IMR-90 (cell line): Measurements from ENCODE around the gene PIGN. TPM values are rescaled to one million over a fixed set of nuclear protein-coding genes. Genes with fewer than 3 reads are reported as not detected.

ENCODE experiments used
- ATAC-seq: fragments of 200-7000 bp; cut with Tn5 transposase; 2 replicates; pipeline ENCODE4 v1.9.1; 2020; ENCODE audit warnings: low read depth, mild to moderate bottlenecking, moderate library complexity
- BruUV-seq: library from RNA; stranded (reverse); fragments of 400-500 nt; replicated peaks from 2 replicates; lab custom pipeline; 2021; lab: Mats Ljungman, UMichigan
- CTCF ChIA-PET: fragments of 300-600 bp; formaldehyde crosslinking; extraction: SDS; loops from one replicate; lab custom pipeline; 2021; ENCODE audit warnings: antibody characterized with exemption; lab: Yijun Ruan, JAX
- POLR2A ChIA-PET: fragments of 300-600 bp; sonication (Branson Sonifier 250); formaldehyde crosslinking; loops from one replicate; lab custom pipeline; 2022; ENCODE audit warnings: antibody characterized with exemption; ENCODE audit not compliant: unreplicated experiment; lab: Charles Lee
- DNase-seq: peaks from one replicate; pipeline ENCODE4 v3.0.0; 2013
- H2AFZ ChIP-seq: replicated peaks from 2 replicates; pipeline ENCODE3; 2013; ENCODE audit warnings: low read length, mild to moderate bottlenecking; ENCODE audit not compliant: poor library complexity
- H2AK5ac ChIP-seq: 2 replicates; pipeline ENCODE4 v1.6.1; 2013; ENCODE audit warnings: low read depth, low read length, inconsistent platforms
- H2AK9ac ChIP-seq: replicated peaks from 2 replicates; pipeline ENCODE3; 2013; ENCODE audit warnings: mild to moderate bottlenecking, low read depth, low read length, moderate library complexity; ENCODE audit not compliant: poor library complexity
- H2BK120ac ChIP-seq: 2 replicates; pipeline ENCODE4 v1.6.1; 2013; ENCODE audit warnings: low read depth, low read length, inconsistent platforms
- H2BK15ac ChIP-seq: 3 replicates; pipeline ENCODE4 v1.6.1; 2013; ENCODE audit warnings: low read depth, low read length, inconsistent platforms
- H2BK20ac ChIP-seq: 2 replicates; pipeline ENCODE4 v1.6.1; 2013; ENCODE audit warnings: low read depth, mild to moderate bottlenecking, inconsistent platforms, low read length, moderate library complexity
- H2BK5ac ChIP-seq: 2 replicates; pipeline ENCODE4 v1.6.1; 2013; ENCODE audit warnings: mild to moderate bottlenecking, low read depth, low read length, inconsistent platforms; ENCODE audit not compliant: poor library complexity, severe bottlenecking
- H3K14ac ChIP-seq: replicated peaks from 2 replicates; pipeline ENCODE4 v1.6.1; 2013; ENCODE audit warnings: low read depth, low read length, inconsistent platforms
- H3K18ac ChIP-seq: 2 replicates; pipeline ENCODE4 v1.6.1; 2013; ENCODE audit warnings: low read depth, low read length, control low read depth
- H3K23ac ChIP-seq: 2 replicates; pipeline ENCODE4 v1.6.1; 2013; ENCODE audit warnings: low read depth, low read length, inconsistent platforms
- H3K27ac ChIP-seq: 2 replicates; pipeline ENCODE4 v1.5.1; 2013; ENCODE audit warnings: mild to moderate bottlenecking, control low read depth, low read length; ENCODE audit not compliant: insufficient read depth
- H3K27me3 ChIP-seq: 2 replicates; pipeline ENCODE4 v1.6.1; 2013; ENCODE audit warnings: low read length; ENCODE audit not compliant: control insufficient read depth, insufficient read depth
- H3K36me3 ChIP-seq: 2 replicates; pipeline ENCODE4 v1.6.1; 2013; ENCODE audit warnings: low read length, mixed read lengths; ENCODE audit not compliant: control insufficient read depth, insufficient read depth
- H3K4ac ChIP-seq: 2 replicates; pipeline ENCODE4 v1.6.1; 2013; ENCODE audit warnings: low read depth, low read length, inconsistent platforms
- H3K4me1 ChIP-seq: 2 replicates; pipeline ENCODE4 v1.6.1; 2013; ENCODE audit warnings: low read length, mixed read lengths; ENCODE audit not compliant: control insufficient read depth, insufficient read depth
- H3K4me2 ChIP-seq: 2 replicates; pipeline ENCODE4 v1.6.1; 2013; ENCODE audit warnings: low read depth, mild to moderate bottlenecking, control low read depth, low read length, moderate library complexity
- H3K4me3 ChIP-seq: 2 replicates; pipeline ENCODE4 v1.5.1; 2013; ENCODE audit warnings: low read depth, mild to moderate bottlenecking, control low read depth, low read length, moderate library complexity; ENCODE audit not compliant: insufficient read depth
- H3K56ac ChIP-seq: 2 replicates; pipeline ENCODE4 v1.6.1; 2013; ENCODE audit warnings: low read length, inconsistent platforms; ENCODE audit not compliant: insufficient read depth; ENCODE audit errors: extremely low read depth
- H3K79me1 ChIP-seq, 2 experiments: 2 replicates each; pipeline ENCODE4 v1.6.1; 2013; ENCODE audit warnings: low read length in 2 of 2, inconsistent platforms in 1 of 2, low read depth in 1 of 2
- H3K9ac ChIP-seq: 2 replicates; pipeline ENCODE4 v1.6.1; 2013; ENCODE audit warnings: low read depth, low read length, control low read depth
- H3K9me1 ChIP-seq: 2 replicates; pipeline ENCODE4 v1.6.1; 2013; ENCODE audit warnings: low read length, inconsistent platforms; ENCODE audit not compliant: insufficient read depth
- H3K9me3 ChIP-seq: 2 replicates; pipeline ENCODE4 v1.6.1; 2013; ENCODE audit warnings: low read length; ENCODE audit not compliant: control insufficient read depth, insufficient read depth
- H4K20me1 ChIP-seq: 2 replicates; pipeline ENCODE4 v1.6.1; 2013; ENCODE audit warnings: low read length, inconsistent platforms; ENCODE audit not compliant: insufficient read depth
- H4K5ac ChIP-seq: 2 replicates; pipeline ENCODE4 v1.6.1; 2013; ENCODE audit warnings: mild to moderate bottlenecking, low read depth, low read length, control low read depth
- H4K8ac ChIP-seq, 2 experiments: 2 replicates each; pipeline ENCODE4 v1.6.1; 2013; ENCODE audit warnings: low read depth in 2 of 2, low read length in 2 of 2, control low read depth in 1 of 2, inconsistent platforms in 1 of 2
- H4K91ac ChIP-seq: 2 replicates; pipeline ENCODE4 v1.6.1; 2013; ENCODE audit warnings: low read depth, low read length, inconsistent platforms; ENCODE audit not compliant: insufficient read depth
- BHLHE40 ChIP-seq: fragments of 150-350 bp; IDR thresholded peaks from 2 replicates; pipeline ENCODE4 v1.6.1; 2016; ENCODE audit warnings: mild to moderate bottlenecking, low read depth, low read length
- CEBPB ChIP-seq: IDR thresholded peaks from 2 replicates; pipeline ENCODE4 v1.6.1; 2012; ENCODE audit warnings: low read depth, low read length, improper control_type of control experiment
- CHD1 ChIP-seq: IDR thresholded peaks from 2 replicates; pipeline ENCODE4 v1.6.1; 2012; ENCODE audit warnings: low read depth, low read length, improper control_type of control experiment
- POLR2A ChIP-seq: IDR thresholded peaks from 2 replicates; pipeline ENCODE4 v1.6.1; 2012; ENCODE audit warnings: mild to moderate bottlenecking, low read depth, low read length
- RAD21 ChIP-seq: IDR thresholded peaks from 2 replicates; pipeline ENCODE4 v1.6.1; 2012; ENCODE audit warnings: low read length, improper control_type of control experiment
- RCOR1 ChIP-seq: IDR thresholded peaks from 2 replicates; pipeline ENCODE4 v1.6.1; 2012; ENCODE audit warnings: mild to moderate bottlenecking, low read length, improper control_type of control experiment; ENCODE audit not compliant: insufficient replicate concordance
- SMC3 ChIP-seq: fragments of 150-350 bp; IDR thresholded peaks from 2 replicates; pipeline ENCODE4 v1.6.1; 2016; ENCODE audit warnings: low read depth, mild to moderate bottlenecking, antibody characterized with exemption, low read length, moderate library complexity
- WGBS, 2 experiments: methylation state at CpG; one replicate each; pipeline versions ENCODE4 v1.1.5 to v1.1.7; 2013; ENCODE audit warnings: missing lambda C conversion rate in 2 of 2; ENCODE audit not compliant: insufficient read length in 1 of 2; ENCODE audit errors: extremely low coverage in 2 of 2; 5-methylcytosine and 5-hydroxymethylcytosine counted together
- dilution Hi-C: fragments of 300-500 bp; cut with HindIII; formaldehyde crosslinking; loops from one replicate; pipeline ENCODE4 v1.14.3; 2018; ENCODE audit warnings: low sequenced_read_pairs; ENCODE audit not compliant: unreplicated experiment
- in situ Hi-C: fragments of 300-500 bp; cut with MboI; formaldehyde crosslinking; loops from 3 replicates; pipeline ENCODE4 v1.14.3; 2019; ENCODE audit warnings: low sequenced_read_pairs, inconsistent platforms, mixed read lengths
- intact Hi-C: fragments of 100-400 bp; cut with micrococcal nuclease; formaldehyde crosslinking; loops from 2 replicates; pipeline ENCODE4 v1.10.0; 2022
- polyA plus RNA-seq, 3 experiments: library from polyadenylated mRNA; depleted of rRNA; stranded (reverse); fragments of >200 nt; gene quantifications; 2 replicates each; pipeline ENCODE4 v1.2.3, GENCODE V29; 2012; ENCODE audit warnings: low replicate concordance in 1 of 3
- total RNA-seq: library from RNA; depleted of rRNA; stranded (reverse); fragments of >200 nt; gene quantifications from 2 replicates; pipeline ENCODE4 v1.2.3, GENCODE V29; 2012
- TF ChIP-seq, protein P1 (sequence below): conservative IDR thresholded peaks from 2 replicates; pipeline ENCODE4 v1.5.1; 2012; ENCODE audit warnings: mild to moderate bottlenecking, low read depth, low read length, improper control_type of control experiment
- TF ChIP-seq, protein P2 (sequence below): fragments of 150-350 bp; IDR thresholded peaks from 2 replicates; pipeline ENCODE4 v1.6.1; 2017; ENCODE audit warnings: mild to moderate bottlenecking, antibody characterized with exemption, low read length, low read depth
- TF ChIP-seq, protein P3 (sequence below): fragments of 150-350 bp; IDR thresholded peaks from 2 replicates; pipeline ENCODE4 v1.6.1; 2016; ENCODE audit warnings: low read depth, mild to moderate bottlenecking, low read length, moderate library complexity, borderline replicate concordance

The PIGN gene
- total and polyA plus RNA-seq, 2 of the 4 experiments (the other 2 are of a cell fraction): 9.0 to 17.9 TPM

DNA sequence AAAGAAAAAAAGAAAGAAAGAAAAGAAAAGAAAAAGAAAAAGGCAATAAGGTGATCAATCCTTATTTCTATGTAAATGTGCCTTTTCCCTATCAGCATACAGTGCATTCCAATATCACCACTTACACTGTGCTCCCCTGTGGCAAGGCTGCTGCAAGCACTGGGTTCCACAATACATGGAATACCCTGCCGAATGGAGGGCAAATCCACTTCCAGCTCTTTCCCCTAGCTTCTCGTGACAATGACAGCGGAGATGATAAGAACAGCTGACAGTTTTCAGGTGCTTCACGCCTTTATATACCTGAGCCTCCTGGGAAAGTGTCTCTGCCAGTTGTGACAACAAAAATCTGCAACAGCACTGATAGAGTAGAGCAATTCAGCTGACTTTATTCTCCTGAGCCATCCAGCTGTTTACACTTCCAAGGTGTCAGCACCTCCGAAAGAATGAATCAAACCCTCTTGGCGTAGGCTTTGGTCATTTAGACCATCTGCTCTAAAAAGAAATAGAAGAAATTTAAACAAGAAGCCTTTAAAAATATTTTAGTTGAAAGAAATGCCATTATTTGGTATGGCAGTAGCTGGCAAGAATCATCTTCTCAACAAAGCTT, 158.8 kb downstream of the PIGN start:
- Histone ChIP-seq H3K36me3 (no peaks in the 10 kb centered on the region), H3K56ac (no peak overlapping the region), H3K79me1 (no peaks in the 10 kb centered on the region), H3K4ac (no peak overlapping the region), H3K27me3 (no peaks in the 10 kb centered on the region), H3K27ac (no peak overlapping the region), H2BK120ac (no peak overlapping the region), H3K18ac (no peak overlapping the region), H4K20me1 (no peaks in the 10 kb centered on the region), H3K4me1 (peaks cover 9% of the 10 kb centered on the region), H3K23ac (no peak overlapping the region), H2BK5ac (no peak overlapping the region), H4K91ac (no peak overlapping the region), H4K5ac (no peak overlapping the region), H2BK20ac (no peak overlapping the region), H3K9ac (no peak overlapping the region), H3K9me3 (0 out of 2 replicates have a peak, but pooled peaks cover 2% of the 10 kb centered on the region), H2AFZ (no peak overlapping the region), H3K4me3 (no peak overlapping the region), H3K14ac (no peak overlapping the region), H4K8ac (no peak overlapping the region), H3K4me2 (no peak overlapping the region), H3K9me1 (no peaks in the 10 kb centered on the region; the same call in 1 of the 2 replicates), H2BK15ac (peak overlapping the region; percentile 60; the same call in 1 of the 3 replicates), H2AK5ac (peak overlapping the region; percentile 20; the same call in 1 of the 2 replicates), H2AK9ac (no peak overlapping the region)
- dilution Hi-C loops: no loop called here
- TF ChIP-seq RAD21 (no peak), CHD1 (no peak), POLR2A (no peak), SMC3 (no peak), BHLHE40 (no peak), CEBPB (no peak), RCOR1 (no peak)
- TF ChIP-seq, protein P1, sequence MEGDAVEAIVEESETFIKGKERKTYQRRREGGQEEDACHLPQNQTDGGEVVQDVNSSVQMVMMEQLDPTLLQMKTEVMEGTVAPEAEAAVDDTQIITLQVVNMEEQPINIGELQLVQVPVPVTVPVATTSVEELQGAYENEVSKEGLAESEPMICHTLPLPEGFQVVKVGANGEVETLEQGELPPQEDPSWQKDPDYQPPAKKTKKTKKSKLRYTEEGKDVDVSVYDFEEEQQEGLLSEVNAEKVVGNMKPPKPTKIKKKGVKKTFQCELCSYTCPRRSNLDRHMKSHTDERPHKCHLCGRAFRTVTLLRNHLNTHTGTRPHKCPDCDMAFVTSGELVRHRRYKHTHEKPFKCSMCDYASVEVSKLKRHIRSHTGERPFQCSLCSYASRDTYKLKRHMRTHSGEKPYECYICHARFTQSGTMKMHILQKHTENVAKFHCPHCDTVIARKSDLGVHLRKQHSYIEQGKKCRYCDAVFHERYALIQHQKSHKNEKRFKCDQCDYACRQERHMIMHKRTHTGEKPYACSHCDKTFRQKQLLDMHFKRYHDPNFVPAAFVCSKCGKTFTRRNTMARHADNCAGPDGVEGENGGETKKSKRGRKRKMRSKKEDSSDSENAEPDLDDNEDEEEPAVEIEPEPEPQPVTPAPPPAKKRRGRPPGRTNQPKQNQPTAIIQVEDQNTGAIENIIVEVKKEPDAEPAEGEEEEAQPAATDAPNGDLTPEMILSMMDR: no peak
- TF ChIP-seq, protein P2, sequence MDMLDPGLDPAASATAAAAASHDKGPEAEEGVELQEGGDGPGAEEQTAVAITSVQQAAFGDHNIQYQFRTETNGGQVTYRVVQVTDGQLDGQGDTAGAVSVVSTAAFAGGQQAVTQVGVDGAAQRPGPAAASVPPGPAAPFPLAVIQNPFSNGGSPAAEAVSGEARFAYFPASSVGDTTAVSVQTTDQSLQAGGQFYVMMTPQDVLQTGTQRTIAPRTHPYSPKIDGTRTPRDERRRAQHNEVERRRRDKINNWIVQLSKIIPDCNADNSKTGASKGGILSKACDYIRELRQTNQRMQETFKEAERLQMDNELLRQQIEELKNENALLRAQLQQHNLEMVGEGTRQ: no peak
- TF ChIP-seq, protein P3, sequence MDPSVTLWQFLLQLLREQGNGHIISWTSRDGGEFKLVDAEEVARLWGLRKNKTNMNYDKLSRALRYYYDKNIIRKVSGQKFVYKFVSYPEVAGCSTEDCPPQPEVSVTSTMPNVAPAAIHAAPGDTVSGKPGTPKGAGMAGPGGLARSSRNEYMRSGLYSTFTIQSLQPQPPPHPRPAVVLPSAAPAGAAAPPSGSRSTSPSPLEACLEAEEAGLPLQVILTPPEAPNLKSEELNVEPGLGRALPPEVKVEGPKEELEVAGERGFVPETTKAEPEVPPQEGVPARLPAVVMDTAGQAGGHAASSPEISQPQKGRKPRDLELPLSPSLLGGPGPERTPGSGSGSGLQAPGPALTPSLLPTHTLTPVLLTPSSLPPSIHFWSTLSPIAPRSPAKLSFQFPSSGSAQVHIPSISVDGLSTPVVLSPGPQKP: no peak
- 52% methylated on average over 2 of the region's 6 CpGs; no CpG with 5 or more reads in 1 of the 2 experiments for WGBS, 2 experiments
- ChIA-PET CTCF (interaction anchor here (0.5 to 0.6 kb wide), 3 partner anchors 45 to 318 kb away, joined by 3 read pairs; no protein-coding TSS in a partner anchor), POLR2A (no interaction called here)
- ATAC-seq (no peak), DNase-seq (no peak)
- BruUV-seq: no TSS peak
- in situ Hi-C loops: no loop called here
- intact Hi-C loops: loop anchor here (10.0 kb wide), 1 partner anchor 497 kb away; the partner anchor contains the start of gene ZCCHC2
